Airway epithelial cell (primary cell): ENCODE results near the gene TCF3. TPM values are rescaled to one million over a fixed set of nuclear protein-coding genes. Genes with fewer than 3 reads are reported as not detected.

ENCODE experiments used
- total RNA-seq: library from RNA; depleted of rRNA; stranded (reverse); fragments of >200 nt; gene quantifications from 2 replicates; pipeline ENCODE4 v1.2.3, GENCODE V29; 2015

TCF3 gene
- 156 and 180 TPM in 2 replicates for total RNA-seq

DNA sequence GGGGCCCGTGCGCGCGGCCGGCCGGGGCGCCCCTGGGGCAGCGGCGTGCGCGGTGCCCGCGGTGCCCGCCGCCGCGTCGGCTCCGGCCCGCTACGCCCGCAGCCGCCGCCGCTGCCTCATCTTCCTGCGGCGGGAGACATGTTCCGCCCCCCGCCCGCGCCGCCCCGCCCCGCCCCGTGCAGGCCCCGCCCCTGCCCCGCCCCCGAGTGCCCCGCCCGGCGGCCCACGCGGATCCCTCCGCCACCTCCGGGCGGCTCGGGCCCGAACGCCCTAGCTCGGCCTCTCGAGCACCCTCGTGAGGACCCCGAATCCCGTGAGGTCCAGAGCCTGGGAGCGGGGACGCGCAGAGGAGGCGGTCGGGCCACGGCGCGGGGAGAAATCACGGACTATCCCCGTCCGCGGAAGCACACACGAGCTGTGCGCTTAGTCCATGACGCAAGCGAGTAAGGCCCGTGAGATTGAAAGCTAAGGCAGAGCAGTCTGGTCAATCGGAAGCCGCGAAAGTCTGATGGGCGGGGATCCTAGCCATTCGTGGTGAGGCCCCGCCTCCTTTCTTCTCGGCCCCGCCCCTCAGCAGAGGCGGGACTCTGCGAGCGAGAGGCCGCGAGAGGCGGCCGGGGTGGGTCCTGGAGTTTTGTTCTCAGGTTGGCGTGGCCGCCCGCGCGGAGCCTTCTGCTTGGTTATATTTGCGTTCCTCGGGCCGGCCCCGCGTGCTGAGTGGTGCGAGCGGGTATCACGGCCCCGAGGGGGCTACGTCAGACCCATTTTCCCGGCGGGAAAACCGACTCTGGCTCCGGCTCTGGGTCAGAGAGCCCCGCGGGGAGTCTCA is at the start of gene TCF3:
Gene TCF3, minus strand, starts transcription at position 145 of the 829 bp plus-strand sequence. CDS start 2,367 bp downstream, outside the sequence.

DNA sequence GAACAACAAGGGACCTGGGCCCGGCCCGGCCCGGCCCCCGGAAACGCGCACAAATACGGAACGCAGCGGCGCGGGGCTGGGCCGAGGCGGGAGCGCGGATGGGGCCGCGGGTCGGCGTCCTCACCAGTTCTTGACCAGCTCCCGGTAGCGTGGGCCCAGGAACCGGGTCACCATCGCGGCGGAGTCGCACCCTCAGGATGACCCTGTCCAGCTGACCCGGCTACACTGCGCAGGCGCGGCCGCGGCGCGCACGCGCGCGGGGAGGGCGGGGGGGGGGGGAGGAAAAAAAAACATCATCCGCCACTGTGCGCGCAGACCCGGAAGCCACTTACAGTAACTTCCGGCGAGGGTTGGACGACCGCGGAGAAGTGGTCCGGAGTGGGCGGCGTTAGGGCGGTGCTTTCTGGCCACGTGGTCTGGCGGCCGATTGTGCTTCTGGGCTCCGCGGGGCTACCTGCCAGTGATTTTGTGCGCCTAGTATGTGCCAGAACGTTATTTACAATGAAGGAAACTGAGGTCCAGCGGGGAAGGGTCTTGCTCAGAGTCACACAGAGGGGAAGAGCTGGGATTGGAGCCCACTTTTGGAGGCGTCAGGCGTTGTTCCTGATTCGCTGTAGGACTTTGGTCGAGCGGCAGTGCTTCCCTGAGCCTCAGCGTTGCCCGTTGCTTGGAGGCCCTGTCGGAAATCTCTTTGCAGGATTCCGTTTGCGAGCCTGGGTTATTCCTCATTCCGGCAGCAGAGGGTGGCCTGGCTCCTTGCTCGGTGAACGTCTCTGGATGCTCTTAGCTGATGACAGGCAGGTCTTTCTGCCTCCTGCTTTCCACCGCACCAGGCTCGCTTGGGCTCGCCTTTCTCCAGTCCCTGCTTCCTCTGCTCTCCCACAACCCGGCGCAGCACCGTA is 46.9 kb downstream of the TCF3 start, which contains the start of gene UQCR11:
Gene UQCR11, minus strand, starts transcription at position 227 of the 902 bp plus-strand sequence. Its CDS starts 53 bp downstream, at position 174.

DNA sequence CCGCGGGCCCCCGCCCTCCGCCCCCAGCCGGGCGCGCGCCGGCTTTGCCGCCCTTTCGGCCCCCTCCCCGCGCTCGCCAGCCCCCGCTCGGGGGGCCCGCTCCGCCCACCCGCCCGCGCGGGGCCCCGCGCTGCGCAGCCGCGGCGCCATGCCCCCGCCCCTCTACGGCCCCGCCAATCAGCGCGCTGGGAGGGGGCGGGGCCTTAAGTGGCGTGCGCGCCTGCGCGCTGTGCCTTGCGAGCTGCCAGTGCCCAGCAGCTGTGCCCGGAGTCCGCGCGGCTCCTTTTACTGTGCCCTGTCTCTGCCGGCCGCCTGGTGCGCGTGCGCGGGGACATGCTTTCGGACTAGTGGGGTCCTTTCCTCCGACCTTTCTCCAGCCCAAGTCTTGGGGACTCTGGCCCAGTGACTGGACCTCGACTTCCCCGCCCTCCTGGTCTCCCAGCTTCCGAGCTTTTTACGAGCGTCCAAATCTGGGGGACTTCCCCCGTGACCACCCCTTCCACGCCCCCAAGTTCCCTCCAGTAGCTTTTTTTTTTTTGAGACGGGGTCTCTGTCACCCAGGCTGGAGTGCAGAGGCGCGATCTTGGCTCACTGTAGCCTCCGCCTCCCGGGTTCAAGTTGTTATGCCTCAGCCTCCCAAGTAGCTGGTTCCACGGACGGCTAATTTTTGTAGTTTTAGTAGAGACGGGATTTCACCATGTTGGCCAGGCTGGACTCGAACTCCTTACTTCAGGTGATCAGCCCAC is 59.5 kb downstream of the TCF3 start, which contains the start of gene MBD3:
Gene MBD3, minus strand, starts transcription at position 111 of the 746 bp plus-strand sequence. CDS start 234 bp downstream, outside the sequence.

DNA sequence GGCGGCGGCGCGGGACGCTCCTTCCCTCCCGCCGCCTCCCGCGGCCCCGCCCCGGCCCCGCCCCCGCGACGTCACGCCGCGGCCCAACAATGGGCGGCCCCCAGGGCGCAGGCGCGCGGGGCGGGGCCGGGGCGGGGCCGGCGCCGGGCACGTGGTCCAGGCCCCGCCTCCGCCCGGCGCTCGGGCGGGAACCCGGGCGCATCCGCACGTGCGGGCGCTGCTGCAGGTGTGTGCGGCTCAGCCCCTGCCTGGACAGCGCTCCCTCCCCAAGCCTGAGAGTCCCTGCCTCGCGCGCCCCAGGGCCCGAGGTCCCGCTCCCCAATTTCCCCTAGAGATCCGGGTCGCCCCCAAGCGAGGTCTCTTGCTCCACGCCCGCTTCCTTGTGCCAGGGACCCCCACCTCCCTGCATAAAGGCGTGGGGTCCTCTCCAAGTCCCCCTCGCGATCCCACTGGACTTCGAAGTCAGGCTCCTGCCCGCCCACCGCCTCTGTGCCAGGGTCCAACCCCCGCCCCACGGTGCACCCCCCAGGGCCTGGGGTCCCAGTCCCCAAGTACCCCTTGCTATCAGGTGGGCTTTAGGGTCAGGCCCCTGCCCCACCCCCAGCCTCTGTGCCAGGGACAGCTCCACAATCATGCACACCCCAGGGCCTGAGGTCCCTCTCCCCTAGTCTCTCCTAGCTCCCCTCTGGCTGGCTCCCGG is 83.9 kb downstream of the TCF3 start, which contains the start of gene MEX3D:
Gene MEX3D, minus strand, starts transcription at position 6 of the 700 bp plus-strand sequence. CDS start 267 bp downstream, outside the sequence.

Other genes with a start within 250 kb of the TCF3 start
- 62.3 and 89.2 TPM in 2 replicates for gene DAZAP1, start 245.0 kb downstream of the TCF3 start, total RNA-seq
- 2,484 and 5,127 TPM in 2 replicates for gene RPS15, start 214.2 kb downstream of the TCF3 start, total RNA-seq
- gene APC2, start 202.5 kb downstream of the TCF3 start, total RNA-seq: 0.05 and 0.07 TPM in 2 replicates
- 33.7 and 51.3 TPM in 2 replicates for gene C19orf25, start 173.4 kb downstream of the TCF3 start, total RNA-seq
- gene PCSK4, start 162.3 kb downstream of the TCF3 start, total RNA-seq: 0.28 and 0.71 TPM in 2 replicates
- 8.3 and 10.4 TPM in 2 replicates for gene REEP6, start 161.4 kb downstream of the TCF3 start, total RNA-seq
- 3.7 and 5.2 TPM in 2 replicates for gene ADAMTSL5, start 139.6 kb downstream of the TCF3 start, total RNA-seq
- 0.05 TPM in 1 of 2 replicates, not detected in the other for gene PLK5, start 128.5 kb downstream of the TCF3 start, total RNA-seq
- gene MEX3D, start 84.3 kb downstream of the TCF3 start, total RNA-seq: 55.4 and 66.9 TPM in 2 replicates
- 115 and 122 TPM in 2 replicates for gene MBD3, start 59.8 kb downstream of the TCF3 start, total RNA-seq
- gene UQCR11, start 47.2 kb downstream of the TCF3 start, total RNA-seq: 89.6 and 117 TPM in 2 replicates
- gene ONECUT3, start 100.9 kb upstream of the TCF3 start, total RNA-seq: 0.28 TPM in 2 replicates
- 0.28 and 1.4 TPM in 2 replicates for gene ATP8B3, start 159.7 kb upstream of the TCF3 start, total RNA-seq
- 16.8 and 22.7 TPM in 2 replicates for gene REXO1, start 195.9 kb upstream of the TCF3 start, total RNA-seq
- gene KLF16, start 211.0 kb upstream of the TCF3 start, total RNA-seq: 19.2 and 22.6 TPM in 2 replicates
- gene ABHD17A, start 232.9 kb upstream of the TCF3 start, total RNA-seq: 126 and 133 TPM in 2 replicates